ENCODE results near the gene CNDP2.

CNDP2 gene

DNA sequence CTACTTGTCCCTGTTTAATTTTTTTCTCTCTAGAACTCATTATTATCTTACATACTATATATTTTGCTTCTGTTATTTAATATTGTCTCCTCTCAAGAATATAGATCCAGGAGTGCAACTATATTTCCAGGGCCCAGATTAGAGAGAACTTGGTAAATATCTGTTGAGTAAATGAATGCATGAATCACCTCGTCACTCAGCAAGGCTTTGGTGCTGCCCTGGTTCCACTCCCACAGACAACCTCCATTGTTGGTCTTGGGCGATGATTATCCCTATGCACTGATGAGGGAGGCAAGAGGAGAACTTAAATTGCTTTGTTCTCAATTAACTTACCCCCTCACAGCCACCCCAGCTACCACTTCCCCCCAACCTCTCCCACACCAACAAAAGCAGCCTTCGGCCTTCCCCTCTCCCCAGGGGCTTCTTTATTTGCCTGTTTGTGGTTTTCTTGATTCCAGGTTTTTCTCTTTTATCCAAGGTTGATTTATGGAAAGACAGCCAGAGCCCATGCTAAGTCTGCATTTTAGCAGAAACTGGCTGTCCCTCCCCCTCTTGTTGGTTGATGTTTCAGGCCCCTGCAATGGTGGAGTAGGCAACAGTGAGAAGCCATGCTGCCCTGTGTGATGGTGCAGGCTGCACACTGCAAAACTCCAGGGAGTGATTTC is 22.1 kb upstream of the CNDP2 start:
- no peak for DNase-seq (ENCODE audit: low read depth)

GRCh38 chr18:74476140-74476539 is 20.0 kb upstream of the CNDP2 start:
- DNase-seq (ENCODE audit: low read depth) = peak; percentile 6

DNA sequence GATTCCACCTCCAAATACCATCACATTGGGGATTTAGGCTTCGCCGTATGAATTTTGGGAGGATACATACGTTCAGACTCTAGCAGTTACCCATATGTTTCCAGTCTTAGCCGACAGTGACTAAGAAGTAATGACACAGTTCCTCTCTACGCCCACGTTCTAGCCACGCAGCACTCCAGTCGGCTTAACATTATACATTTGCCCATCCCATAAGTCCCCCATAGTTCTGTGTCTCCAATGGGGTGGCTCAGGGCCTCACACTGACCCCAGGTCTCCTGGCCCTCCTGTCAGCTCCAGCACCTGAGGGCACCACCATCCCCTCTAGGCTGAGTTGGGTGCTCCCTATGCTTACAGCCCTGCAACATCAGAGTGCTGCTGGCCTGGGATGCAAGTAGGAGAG is 18.4 kb upstream of the CNDP2 start:
- no peak for DNase-seq (ENCODE audit: low read depth)

DNA sequence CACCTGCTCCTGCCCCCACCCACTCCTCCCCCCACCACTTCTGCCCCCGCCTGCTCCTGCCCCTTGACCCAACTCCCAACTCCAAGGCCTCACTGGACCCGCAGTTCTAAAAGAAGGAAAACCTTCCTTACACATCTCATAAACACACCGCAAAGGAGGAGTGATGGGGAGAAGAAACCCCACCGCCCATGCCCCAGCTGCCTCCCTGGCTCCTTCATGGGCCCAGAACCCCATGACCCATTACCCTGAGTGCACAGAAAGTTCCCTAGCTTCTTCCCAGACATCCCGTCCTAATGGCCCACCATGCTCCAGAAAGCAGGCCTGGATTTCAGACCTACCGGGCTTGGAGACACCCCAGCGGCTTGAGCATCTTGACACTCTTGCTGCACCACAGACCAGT is 17.8 kb upstream of the CNDP2 start:
- no peak for DNase-seq (ENCODE audit: low read depth)

GRCh38 chr18:74478880-74479279 is 17.3 kb upstream of the CNDP2 start:
- peak; percentile 9 for DNase-seq (ENCODE audit: low read depth)

DNA sequence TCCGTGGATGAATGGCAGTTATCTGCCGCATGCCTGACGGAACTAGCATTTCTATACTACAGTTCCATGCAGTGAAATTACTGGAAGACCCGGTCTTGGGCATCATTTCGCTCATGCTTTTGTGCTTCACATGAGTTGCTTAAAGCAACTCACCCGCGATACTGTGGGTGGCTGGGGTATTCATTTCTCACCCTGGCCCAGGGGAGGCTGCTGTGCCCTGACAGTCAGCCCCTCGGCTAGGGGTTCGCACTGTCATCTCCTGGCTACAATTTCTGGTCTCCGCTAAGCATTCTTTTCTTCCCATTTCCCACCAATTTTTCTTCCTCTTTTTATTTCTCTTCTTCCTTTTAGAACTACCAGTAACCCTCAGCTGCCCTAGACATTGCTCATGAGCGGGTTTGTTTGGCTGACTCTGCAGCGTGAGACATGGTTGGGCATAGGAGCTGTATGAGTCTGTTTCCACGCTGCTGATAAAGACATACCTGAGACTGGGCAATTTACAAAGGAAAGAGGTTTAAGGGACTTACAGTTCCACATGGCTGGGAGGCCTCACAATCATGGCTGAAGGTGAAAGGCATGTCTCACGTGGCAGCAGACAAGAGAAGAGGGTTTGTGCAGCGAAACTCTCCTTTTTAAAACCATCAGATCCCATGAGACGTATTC is 16.5 kb upstream of the CNDP2 start:
- no peak for DNase-seq (ENCODE audit: low read depth)

- DNase-seq (ENCODE audit: low read depth) = no peak
Measured at GRCh38 chr18:74480149-74480651, 16.0 kb upstream of the CNDP2 start.

GRCh38 chr18:74482697-74483096 is 13.5 kb upstream of the CNDP2 start:
- DNase-seq (ENCODE audit: low read depth) = no peak

GRCh38 chr18:74486119-74486849 is 9.9 kb upstream of the CNDP2 start:
- DNase-seq (ENCODE audit: low read depth) = no peak

DNA sequence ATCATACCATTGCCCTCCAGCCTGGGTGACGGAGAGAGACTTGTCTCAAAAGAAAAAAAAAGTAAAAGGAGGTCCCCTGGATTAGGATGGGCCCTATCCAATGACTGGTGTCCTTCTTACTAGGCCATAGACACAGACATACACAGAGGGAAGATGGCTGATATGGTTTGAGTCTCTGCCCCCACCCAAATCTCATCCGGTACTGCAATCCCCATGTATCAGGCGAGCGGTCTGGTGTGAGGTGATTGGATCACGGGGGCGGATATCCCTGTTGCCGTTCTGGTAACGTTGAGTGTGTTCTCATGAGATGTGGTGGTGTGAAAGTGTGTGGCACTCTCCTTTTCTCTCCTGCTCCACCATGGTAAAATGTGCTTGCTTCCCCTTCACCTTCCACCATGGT is 7.8 kb upstream of the CNDP2 start:
- no peak for DNase-seq (ENCODE audit: low read depth)

GRCh38 chr18:74488864-74489263 is 7.3 kb upstream of the CNDP2 start:
- DNase-seq (ENCODE audit: low read depth) = no peak

GRCh38 chr18:74489676-74490075 is 6.5 kb upstream of the CNDP2 start:
- peak; percentile 36 for DNase-seq (ENCODE audit: low read depth)

- no peak for DNase-seq (ENCODE audit: low read depth)
Measured at GRCh38 chr18:74492259-74492658, 3.9 kb upstream of the CNDP2 start.

- DNase-seq (ENCODE audit: low read depth) = peak; percentile 62
Measured at GRCh38 chr18:74493689-74494088, 2.5 kb upstream of the CNDP2 start.

- DNase-seq (ENCODE audit: low read depth) = no peak
Measured at GRCh38 chr18:74494514-74494913, 1.6 kb upstream of the CNDP2 start.

DNA sequence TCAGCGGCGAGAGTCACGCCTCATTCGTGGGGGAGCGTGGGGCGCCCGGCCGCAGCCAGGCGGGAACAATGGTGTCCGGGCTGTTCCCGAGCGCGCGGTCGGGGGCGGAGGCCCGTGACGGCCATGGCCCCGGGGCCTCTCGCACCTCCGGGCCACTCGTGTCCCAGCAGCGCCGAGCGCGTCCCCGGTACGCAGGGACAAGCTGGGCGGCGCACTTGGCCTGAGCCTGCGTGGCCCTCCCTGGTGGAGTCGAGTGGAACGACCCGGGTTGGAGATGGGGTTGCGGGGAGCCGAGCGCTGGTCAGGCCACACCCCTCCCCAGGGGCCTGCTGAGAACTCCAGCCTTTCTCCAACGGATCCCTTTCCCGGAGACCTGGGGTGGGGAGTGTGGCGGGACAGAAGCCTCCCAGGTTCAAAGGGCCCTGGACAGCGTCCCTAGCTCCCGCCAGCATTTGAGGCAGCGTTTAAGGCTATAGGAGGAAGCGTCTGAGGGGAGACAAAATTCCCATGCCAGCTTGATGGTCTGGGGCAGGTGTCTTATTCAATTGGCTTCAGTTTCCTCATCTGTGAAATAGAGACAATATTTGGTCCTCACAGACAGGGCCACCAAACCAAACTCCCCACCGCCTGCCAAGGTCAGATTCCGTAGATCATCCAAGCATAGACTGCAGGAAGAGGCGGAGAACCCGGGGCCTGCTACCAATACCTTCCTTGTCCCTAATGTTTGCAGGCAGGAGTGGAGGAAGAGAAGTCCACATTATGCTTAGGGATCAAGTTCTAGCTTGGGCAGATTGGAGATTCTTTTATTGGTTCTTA is 553 bp downstream of the CNDP2 start:
- DNase-seq (ENCODE audit: low read depth) = peak; percentile 54

DNA sequence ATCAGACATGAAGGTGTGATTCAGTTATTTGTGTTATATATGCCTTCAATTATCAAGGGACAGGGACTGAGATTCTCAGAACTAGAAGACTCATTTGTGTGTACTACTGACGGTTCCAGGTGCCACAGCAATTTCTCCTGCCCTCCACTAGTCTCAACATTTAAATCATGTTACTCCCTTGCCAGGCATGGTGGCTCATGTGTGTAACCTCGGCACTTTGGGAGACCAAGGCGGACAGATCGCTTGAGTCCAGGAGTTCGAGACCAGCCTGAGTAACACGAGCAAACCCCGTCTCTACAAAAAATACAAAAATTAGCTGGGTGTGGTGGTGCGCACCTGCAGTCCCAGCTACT is 1.1 kb downstream of the CNDP2 start:
- DNase-seq (ENCODE audit: low read depth) = no peak

- DNase-seq (ENCODE audit: low read depth) = no peak
Measured at GRCh38 chr18:74497778-74498177, 1.6 kb downstream of the CNDP2 start.

DNA sequence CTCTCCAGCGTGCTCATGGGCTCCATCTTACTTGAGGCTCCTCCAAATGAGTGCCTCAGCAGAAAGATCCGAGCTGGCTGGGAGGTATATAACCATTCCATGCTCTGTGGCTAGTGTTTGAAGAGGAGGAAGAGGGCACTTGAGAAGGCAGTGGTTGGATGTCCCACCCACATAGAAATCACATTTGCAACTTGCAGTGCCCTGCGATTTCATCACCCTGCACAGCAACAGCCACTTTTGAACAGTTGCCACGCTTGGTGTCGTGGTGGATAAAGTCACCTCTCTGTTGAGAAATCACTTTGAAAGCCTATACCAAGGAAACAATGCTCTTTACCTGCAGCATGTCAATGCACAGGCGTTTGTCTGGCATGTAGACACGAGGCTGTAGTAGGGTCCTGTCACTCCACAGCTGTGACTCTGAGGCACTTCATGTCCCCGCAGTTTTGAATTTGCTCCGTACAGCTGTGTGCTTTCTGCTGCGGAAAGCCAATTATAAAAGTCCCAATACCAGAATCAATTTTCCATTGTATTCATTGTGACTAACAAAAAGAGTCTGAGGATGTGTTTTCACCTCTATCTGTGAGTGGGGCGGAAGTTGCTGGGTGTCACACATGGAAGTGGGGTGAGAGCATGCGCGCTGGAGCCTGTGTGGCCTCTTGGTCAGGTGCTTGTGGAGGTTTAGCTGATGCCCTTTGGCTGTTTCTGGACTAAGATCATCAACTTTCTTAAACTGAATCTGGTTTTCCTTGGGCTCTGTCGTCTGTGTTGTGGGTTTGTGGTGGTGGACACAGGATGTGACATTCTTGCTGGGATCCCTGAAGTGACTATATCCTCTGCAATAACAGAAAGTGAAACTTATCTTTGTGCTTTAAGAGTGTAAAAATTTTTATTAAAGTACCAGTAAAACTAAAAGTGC is 2.8 kb downstream of the CNDP2 start:
- DNase-seq (ENCODE audit: low read depth) = no peak

DNA sequence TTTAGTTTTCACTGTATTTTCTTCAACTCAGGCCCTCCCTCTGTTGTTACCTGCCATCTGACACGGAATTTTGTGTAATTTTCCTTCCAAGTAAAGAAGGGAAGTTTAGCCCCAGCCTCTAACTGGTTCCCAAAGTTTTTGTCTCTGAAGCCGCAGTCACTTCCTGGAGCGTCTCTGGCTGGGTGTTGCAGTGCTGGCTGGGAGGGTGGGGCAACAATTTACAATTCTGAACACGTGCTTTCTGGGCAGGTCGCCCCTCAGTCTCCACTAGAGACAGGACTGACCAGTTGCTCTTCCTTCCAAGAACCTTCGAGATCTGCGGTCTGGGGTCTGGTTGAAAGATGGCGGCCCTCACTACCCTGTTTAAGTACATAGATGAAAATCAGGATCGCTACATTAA is 3.5 kb downstream of the CNDP2 start:
- DNase-seq (ENCODE audit: low read depth) = peak; percentile 40

- no peak for DNase-seq (ENCODE audit: low read depth)
Measured at GRCh38 chr18:74500372-74500771, 4.2 kb downstream of the CNDP2 start.

Data from amniotic epithelial cell (primary cell).